ENCODE results near the gene C14orf93.

Gene C14orf93

DNA sequence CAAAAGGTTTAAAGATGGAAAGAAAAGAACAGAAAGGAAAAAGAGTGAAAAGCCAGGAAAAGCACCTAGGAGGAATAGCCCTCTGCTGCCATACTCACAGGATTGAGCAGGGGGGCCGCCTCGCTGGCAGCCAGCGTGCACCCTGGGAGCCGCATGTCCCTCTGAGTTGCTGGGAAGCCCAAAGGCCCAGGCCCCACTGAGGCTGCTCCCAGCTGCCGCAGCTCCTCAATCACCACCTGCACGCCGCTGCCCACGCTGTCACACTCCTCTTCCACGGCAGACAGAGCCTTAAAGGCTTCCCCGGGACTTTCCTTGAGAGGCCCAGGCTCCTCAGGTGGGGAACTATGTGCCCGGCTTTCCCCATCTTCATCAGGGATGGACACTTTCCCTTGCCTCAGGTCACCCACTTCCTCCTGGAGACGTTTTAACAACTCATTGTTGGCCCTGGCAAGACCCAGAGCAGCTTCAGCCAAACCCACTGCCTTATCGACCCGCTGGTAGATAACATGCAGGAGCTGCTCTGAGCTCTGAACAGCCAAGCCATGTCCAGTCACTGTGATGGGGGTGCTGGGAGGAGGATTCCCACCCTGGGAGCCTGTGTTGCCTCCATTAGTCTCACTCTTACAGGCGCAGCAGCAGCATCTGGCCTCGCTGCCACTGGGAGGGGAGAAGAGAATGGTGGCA is 11.5 kb downstream of the C14orf93 start:
- Histone ChIP-seq H3K27me3 (ENCODE audit: insufficient read depth, low read length) (no peaks in the 10 kb centered on the region), H3K27ac (ENCODE audit: low read depth, low read length) (no peak overlapping the region), H3K9ac (ENCODE audit: low read depth, low read length) (no peak overlapping the region), H3K36me3 (ENCODE audit: insufficient read depth, low read length) (no peaks in the 10 kb centered on the region; the same call in 1 of the 2 replicates), H3K4me1 (ENCODE audit: insufficient read depth, low read length) (peaks cover 5% of the 10 kb centered on the region), H3K9me3 (ENCODE audit: insufficient read depth, low read depth, low read length) (no peaks in the 10 kb centered on the region), H3K4me3 (ENCODE audit: low read length) (no peak overlapping the region)
- WGBS = 92% methylated on average over 16 of the region's 16 CpGs

DNA sequence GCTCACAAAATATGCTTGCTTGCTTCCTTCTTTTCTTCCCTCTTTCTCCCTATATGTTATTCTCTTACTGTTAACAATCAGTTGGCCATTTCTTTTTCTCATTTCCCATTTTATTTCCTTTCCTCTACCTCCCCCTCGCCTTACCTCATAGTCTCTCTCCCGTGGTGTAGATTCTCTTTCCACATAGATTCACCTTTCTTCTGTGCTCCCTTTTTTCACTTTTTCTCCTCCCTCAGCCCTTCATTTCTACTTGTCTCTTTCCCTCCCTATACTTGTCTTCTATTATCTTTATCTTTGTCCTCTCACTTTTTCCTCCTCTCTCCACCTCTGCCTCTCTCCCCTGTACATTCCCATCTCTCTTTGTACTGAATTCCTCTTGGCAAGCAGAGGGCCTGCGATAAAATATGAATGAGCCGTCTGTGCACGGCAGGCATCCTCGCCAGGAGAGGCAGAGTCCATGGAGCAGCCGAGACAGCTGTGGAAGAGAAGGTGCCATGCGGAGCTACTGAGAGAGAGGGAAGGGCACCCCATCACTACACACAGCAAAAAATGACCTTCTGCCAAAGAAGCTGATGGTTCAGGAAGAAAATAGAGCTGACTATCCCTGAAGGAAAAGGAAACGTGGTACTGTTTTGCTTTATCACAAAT is 12.1 kb downstream of the C14orf93 start:
- no peaks in the 10 kb centered on the region; the same call in 1 of the 2 replicates for H3K36me3 ChIP-seq (ENCODE audit: insufficient read depth, low read length)
- H3K9me3 ChIP-seq (ENCODE audit: insufficient read depth, low read depth, low read length) = no peaks in the 10 kb centered on the region
- H3K4me1 ChIP-seq (ENCODE audit: insufficient read depth, low read length) = peaks cover 5% of the 10 kb centered on the region
- no peak overlapping the region for H3K4me3 ChIP-seq (ENCODE audit: low read length)
- no peak overlapping the region for H3K9ac ChIP-seq (ENCODE audit: low read depth, low read length)
- H3K27ac ChIP-seq (ENCODE audit: low read depth, low read length) = no peak overlapping the region
- H3K27me3 ChIP-seq (ENCODE audit: insufficient read depth, low read length) = no peaks in the 10 kb centered on the region
- 86% methylated on average over 8 of the region's 9 CpGs for WGBS

DNA sequence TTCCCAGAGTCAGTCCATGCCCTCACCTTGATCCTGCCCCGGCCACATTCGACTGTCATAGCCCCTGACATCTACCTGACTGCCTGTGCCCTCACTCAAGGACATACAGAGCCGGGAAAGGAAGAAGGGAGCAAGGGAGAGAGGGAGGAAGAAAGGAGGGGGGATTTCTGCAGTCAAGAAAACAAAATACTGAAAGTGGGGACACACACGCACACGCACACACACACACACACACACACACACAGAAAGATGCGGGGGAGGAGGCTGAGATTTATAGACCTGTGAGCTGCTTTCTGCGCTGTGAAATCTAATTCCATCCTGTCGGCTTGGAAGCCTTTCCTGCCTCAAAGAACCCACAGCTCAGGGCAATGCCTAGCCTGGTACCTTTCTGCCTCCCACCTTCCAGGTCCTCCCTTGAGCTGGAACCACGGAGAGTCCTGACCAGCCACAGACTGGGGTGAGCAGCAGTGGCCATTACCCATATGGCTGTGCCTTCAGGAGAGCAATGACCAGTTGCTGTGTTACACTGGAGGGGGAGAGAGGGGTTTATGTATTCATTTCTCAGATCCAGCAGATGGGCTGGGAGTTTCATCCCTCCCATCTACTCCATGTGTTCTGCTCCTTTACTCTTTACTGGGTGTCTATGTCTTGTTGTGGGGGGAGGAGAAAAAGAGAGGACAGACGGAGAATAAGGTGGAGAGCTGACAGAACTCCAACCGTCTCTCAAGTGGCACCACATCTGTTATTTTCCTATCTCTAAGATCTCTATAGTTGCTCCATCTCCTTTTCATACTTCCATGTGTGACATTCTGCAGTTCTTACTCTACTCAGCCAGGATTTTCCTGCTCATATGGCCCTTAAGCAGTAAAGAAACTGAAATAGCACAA is 12.9 kb downstream of the C14orf93 start:
- Histone ChIP-seq H3K9ac (ENCODE audit: low read depth, low read length) (no peak overlapping the region), H3K36me3 (ENCODE audit: insufficient read depth, low read length) (no peaks in the 10 kb centered on the region; the same call in 1 of the 2 replicates), H3K9me3 (ENCODE audit: insufficient read depth, low read depth, low read length) (no peaks in the 10 kb centered on the region), H3K4me1 (ENCODE audit: insufficient read depth, low read length) (peaks cover 5% of the 10 kb centered on the region), H3K27me3 (ENCODE audit: insufficient read depth, low read length) (no peaks in the 10 kb centered on the region), H3K27ac (ENCODE audit: low read depth, low read length) (no peak overlapping the region), H3K4me3 (ENCODE audit: low read length) (no peak overlapping the region)
- WGBS = 84% methylated on average over 11 of the region's 11 CpGs

DNA sequence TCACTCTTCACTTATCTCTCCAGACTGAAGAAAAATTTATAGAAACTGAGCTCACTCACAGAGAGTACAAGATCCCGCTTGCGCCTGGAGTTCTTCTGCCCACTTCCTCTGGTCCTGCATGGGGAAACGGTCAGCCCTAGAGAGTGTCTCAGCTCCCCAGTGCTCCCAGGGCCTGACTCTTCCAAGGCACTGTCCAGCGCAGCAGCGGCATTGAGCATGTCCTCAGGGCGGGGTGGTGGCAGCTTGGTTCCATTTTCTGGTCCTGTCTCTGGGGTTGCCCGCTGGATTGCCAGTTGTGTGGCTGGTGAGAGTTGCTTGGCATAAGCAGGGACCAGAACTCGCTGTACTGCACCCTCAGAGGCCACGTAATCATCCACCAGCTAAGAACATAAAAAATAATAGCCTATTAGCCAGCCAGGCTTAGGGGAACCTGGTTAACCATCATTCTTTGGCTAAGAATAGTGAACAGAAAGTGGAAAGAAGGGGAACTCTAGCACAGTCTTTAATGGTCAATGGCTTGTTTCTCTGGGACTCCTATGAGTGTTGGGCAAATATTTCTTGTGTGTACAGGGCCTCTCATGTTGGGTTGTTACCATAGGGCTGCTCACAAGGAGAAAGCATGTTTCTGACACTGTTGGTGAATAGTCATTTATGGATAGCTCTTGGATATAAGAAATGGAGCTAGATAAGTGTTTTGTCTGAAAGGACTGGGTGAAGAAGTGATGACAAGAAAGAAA is 13.9 kb downstream of the C14orf93 start:
- Histone ChIP-seq H3K27ac (ENCODE audit: low read depth, low read length) (no peak overlapping the region), H3K27me3 (ENCODE audit: insufficient read depth, low read length) (no peaks in the 10 kb centered on the region), H3K36me3 (ENCODE audit: insufficient read depth, low read length) (no peaks in the 10 kb centered on the region; the same call in 1 of the 2 replicates), H3K9ac (ENCODE audit: low read depth, low read length) (no peak overlapping the region), H3K9me3 (ENCODE audit: insufficient read depth, low read depth, low read length) (no peaks in the 10 kb centered on the region), H3K4me1 (ENCODE audit: insufficient read depth, low read length) (peaks cover 5% of the 10 kb centered on the region), H3K4me3 (ENCODE audit: low read length) (no peak overlapping the region)
- 92% methylated on average over 9 of the region's 9 CpGs for WGBS

DNA sequence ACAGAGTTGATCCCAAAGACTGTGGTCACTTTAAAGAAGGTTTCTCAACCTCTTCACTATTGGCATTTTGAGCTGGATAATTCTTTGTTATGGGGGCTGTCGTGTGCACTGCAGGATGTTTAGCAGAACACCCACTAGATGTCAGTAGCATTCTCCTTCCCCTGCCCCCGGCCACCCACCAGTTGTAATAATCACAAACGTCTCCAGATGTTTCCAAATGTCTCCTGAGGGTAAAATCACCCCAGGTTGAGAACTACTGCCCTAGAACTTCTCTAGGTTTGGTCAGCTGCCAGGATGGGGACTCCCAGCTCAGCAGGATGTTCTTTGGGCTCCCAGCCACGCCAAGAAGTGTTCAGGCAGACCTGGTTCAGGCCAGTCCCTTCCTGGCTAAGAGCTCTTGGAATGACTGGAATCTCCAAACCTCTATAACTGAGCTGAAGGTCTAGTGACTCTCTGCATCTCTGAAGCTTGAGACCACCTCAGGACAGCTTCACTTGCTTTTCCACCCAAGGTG is 15.1 kb downstream of the C14orf93 start:
- WGBS = 20% methylated on average over 4 of the region's 4 CpGs
- no peak overlapping the region for H3K4me3 ChIP-seq (ENCODE audit: low read length)
- H3K9me3 ChIP-seq (ENCODE audit: insufficient read depth, low read depth, low read length) = no peaks in the 10 kb centered on the region
- H3K36me3 ChIP-seq (ENCODE audit: insufficient read depth, low read length) = no peaks in the 10 kb centered on the region; the same call in 1 of the 2 replicates
- no peak overlapping the region for H3K9ac ChIP-seq (ENCODE audit: low read depth, low read length)
- no peak overlapping the region for H3K27ac ChIP-seq (ENCODE audit: low read depth, low read length)
- no peaks in the 10 kb centered on the region for H3K27me3 ChIP-seq (ENCODE audit: insufficient read depth, low read length)
- H3K4me1 ChIP-seq (ENCODE audit: insufficient read depth, low read length) = peaks cover 5% of the 10 kb centered on the region

DNA sequence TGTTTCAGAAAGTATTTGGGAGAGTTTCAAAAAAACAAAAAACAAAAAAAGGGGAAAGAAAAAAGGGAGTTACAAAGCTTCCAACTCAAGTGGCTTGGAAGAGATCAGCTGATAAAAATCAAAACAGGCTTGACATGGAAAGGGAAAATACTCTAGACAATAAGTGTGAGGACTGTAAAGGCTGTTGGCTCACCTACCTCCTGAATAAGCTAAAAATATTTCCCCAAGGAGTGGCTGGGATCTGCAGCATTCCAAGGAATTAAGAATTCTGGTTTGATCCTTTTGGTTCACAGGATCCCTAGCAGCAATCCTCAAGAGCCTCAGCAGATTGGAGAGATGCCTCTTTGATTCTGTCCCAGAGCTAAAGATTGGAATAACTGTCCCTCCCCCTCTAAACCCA is 16.4 kb downstream of the C14orf93 start:
- H3K4me1 ChIP-seq (ENCODE audit: insufficient read depth, low read length) = peaks cover 5% of the 10 kb centered on the region
- no peaks in the 10 kb centered on the region for H3K27me3 ChIP-seq (ENCODE audit: insufficient read depth, low read length)
- no peak overlapping the region for H3K27ac ChIP-seq (ENCODE audit: low read depth, low read length)
- no peaks in the 10 kb centered on the region for H3K9me3 ChIP-seq (ENCODE audit: insufficient read depth, low read depth, low read length)
- H3K4me3 ChIP-seq (ENCODE audit: low read length) = no peak overlapping the region
- H3K36me3 ChIP-seq (ENCODE audit: insufficient read depth, low read length) = no peaks in the 10 kb centered on the region
- H3K9ac ChIP-seq (ENCODE audit: low read depth, low read length) = no peak overlapping the region

DNA sequence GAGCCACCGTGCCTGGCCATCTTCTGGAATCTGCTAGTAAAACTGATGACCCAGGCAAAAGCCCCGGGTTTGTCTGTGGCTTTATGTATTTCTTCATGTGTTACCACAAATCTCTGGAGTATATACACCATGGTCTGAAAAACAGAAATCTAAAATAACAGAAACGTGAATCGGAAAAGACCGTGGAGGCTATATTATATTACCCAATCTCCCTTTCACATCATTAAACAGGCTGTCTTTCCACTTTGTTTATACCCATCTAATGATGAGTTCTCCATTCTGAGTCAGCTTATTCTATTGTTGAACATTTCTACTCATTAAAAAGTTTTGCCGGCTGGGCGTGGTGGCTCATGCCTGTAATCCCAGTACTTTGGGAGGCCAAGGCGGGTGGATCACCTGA is 18.1 kb downstream of the C14orf93 start:
- H3K36me3 ChIP-seq (ENCODE audit: insufficient read depth, low read length) = no peaks in the 10 kb centered on the region
- H3K27ac ChIP-seq (ENCODE audit: low read depth, low read length) = no peak overlapping the region
- no peak overlapping the region for H3K4me3 ChIP-seq (ENCODE audit: low read length)
- H3K27me3 ChIP-seq (ENCODE audit: insufficient read depth, low read length) = no peaks in the 10 kb centered on the region
- 96% methylated on average over 8 of the region's 8 CpGs for WGBS
- H3K9me3 ChIP-seq (ENCODE audit: insufficient read depth, low read depth, low read length) = no peaks in the 10 kb centered on the region
- H3K4me1 ChIP-seq (ENCODE audit: insufficient read depth, low read length) = peaks cover 5% of the 10 kb centered on the region
- H3K9ac ChIP-seq (ENCODE audit: low read depth, low read length) = no peak overlapping the region

DNA sequence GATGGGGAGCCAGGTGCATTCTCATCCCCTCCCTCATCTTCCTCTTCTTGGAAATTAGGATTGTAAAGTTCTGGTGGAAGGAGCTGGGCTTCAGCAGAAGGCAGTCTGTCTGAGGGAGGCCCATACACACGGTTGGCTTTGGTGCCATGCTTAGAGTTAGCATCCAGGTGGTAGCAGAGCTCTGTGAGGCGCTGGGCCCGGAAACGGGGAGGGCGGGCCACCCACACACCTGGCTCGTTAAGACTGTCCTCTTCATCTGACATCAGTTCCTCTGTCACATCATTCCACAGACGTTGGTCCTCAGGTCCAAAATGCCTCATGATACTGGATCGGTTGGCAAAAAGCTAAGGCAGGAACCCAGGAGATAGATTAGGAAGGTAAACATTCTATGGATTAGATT is 22.7 kb downstream of the C14orf93 start:
- H3K9ac ChIP-seq (ENCODE audit: low read depth, low read length) = no peak overlapping the region
- H3K27me3 ChIP-seq (ENCODE audit: insufficient read depth, low read length) = no peaks in the 10 kb centered on the region
- 93% methylated on average over 8 of the region's 8 CpGs for WGBS
- H3K36me3 ChIP-seq (ENCODE audit: insufficient read depth, low read length) = no peaks in the 10 kb centered on the region
- no peak overlapping the region for H3K27ac ChIP-seq (ENCODE audit: low read depth, low read length)
- no peak overlapping the region for H3K4me3 ChIP-seq (ENCODE audit: low read length)
- H3K9me3 ChIP-seq (ENCODE audit: insufficient read depth, low read depth, low read length) = no peaks in the 10 kb centered on the region
- no peaks in the 10 kb centered on the region for H3K4me1 ChIP-seq (ENCODE audit: insufficient read depth, low read length)

DNA sequence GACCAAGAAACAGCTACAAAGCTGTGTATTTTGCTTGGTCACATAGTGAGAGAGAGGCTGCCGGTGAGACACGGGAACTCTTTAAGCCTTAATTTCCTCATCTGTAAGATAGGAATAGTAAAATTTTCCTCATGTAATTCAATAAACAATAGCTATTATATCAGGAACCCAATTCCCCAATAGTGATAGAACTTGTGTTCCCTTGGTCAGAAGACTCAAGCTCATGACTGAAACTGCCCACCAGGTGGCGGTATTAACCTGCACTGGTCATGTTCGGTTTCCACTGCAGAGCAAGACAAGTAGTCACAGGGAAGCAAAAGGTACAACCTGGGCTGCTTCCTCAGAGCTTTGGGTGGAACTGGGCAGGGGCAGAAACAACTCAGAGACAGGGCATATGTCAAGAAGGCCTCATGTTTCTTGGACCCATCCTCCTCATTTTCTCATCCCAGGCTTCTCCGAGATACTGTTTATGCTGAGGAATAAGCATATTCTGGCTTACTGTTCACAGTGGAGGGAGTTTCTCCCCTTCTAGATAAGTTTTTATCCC is 23.4 kb downstream of the C14orf93 start:
- Histone ChIP-seq H3K4me3 (ENCODE audit: low read length) (no peak overlapping the region), H3K4me1 (ENCODE audit: insufficient read depth, low read length) (no peaks in the 10 kb centered on the region), H3K9ac (ENCODE audit: low read depth, low read length) (no peak overlapping the region), H3K27ac (ENCODE audit: low read depth, low read length) (no peak overlapping the region), H3K27me3 (ENCODE audit: insufficient read depth, low read length) (peaks cover 5% of the 10 kb centered on the region; the same call in 1 of the 2 replicates), H3K9me3 (ENCODE audit: insufficient read depth, low read depth, low read length) (no peaks in the 10 kb centered on the region), H3K36me3 (ENCODE audit: insufficient read depth, low read length) (no peaks in the 10 kb centered on the region)
- WGBS = 25% methylated on average over 5 of the region's 5 CpGs

DNA sequence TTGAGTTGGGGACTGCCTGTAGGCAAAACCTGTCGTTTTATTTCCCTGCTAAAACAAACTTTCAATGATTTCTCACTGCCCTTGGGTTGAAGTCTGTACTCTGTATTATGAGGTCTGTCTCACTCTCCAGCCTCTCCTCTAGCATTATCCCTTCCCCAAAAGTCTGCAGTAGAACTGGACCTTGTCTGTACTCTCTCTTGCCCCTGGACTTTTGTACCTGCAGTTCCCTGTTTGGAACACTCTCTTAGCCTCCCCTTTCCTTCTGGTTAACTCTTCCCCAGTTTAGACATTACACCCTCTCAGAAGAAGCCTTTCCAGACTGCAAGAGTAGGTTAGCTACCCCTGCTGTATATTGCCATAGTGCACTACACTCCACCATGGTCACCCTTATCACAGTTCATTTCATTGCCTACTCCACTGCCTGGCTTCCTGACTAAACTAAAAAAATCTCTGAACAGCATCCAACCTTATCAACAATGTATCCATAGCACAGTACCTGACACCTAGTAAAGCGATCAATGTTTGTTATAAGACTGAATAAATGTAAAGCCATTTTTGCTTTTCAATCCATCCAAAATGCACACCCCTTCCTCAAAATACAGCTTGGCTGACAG is 23.9 kb downstream of the C14orf93 start:
- no peak overlapping the region for H3K4me3 ChIP-seq (ENCODE audit: low read length)
- no peak overlapping the region for H3K27ac ChIP-seq (ENCODE audit: low read depth, low read length)
- H3K27me3 ChIP-seq (ENCODE audit: insufficient read depth, low read length) = peaks cover 11% of the 10 kb centered on the region; the same call in 1 of the 2 replicates
- no peaks in the 10 kb centered on the region for H3K4me1 ChIP-seq (ENCODE audit: insufficient read depth, low read length)
- H3K9me3 ChIP-seq (ENCODE audit: insufficient read depth, low read depth, low read length) = no peaks in the 10 kb centered on the region
- 86% methylated on average over 1 of the region's 2 CpGs for WGBS
- H3K36me3 ChIP-seq (ENCODE audit: insufficient read depth, low read length) = no peaks in the 10 kb centered on the region
- no peak overlapping the region for H3K9ac ChIP-seq (ENCODE audit: low read depth, low read length)
